ENCODE measurements around the gene PCNX1. TPM values are rescaled to one million over a fixed set of nuclear protein-coding genes. Genes with fewer than 3 reads are reported as not detected.

Gene PCNX1
- total and polyA plus RNA-seq, 2 of the 4 experiments (the other 2 are of a cell fraction) = 15.0 to 43.7 TPM

- TF ChIP-seq, protein P1, sequence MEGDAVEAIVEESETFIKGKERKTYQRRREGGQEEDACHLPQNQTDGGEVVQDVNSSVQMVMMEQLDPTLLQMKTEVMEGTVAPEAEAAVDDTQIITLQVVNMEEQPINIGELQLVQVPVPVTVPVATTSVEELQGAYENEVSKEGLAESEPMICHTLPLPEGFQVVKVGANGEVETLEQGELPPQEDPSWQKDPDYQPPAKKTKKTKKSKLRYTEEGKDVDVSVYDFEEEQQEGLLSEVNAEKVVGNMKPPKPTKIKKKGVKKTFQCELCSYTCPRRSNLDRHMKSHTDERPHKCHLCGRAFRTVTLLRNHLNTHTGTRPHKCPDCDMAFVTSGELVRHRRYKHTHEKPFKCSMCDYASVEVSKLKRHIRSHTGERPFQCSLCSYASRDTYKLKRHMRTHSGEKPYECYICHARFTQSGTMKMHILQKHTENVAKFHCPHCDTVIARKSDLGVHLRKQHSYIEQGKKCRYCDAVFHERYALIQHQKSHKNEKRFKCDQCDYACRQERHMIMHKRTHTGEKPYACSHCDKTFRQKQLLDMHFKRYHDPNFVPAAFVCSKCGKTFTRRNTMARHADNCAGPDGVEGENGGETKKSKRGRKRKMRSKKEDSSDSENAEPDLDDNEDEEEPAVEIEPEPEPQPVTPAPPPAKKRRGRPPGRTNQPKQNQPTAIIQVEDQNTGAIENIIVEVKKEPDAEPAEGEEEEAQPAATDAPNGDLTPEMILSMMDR (conservative IDR thresholded peaks at IDR 0.05; ENCODE audit: low read depth, low read length) = peak; percentile 86
Observed at GRCh38 chr14:71138448-71139293, 231.4 kb downstream of the PCNX1 start (continued).
